GM12878 (cell line): ENCODE results near the gene COL4A1. TPM values are rescaled to one million over a fixed set of nuclear protein-coding genes. Genes with fewer than 3 reads are reported as not detected.

ENCODE experiments used
- ATAC-seq: fragments of 200-7000 bp; cut with Tn5 transposase; 3 replicates; pipeline ENCODE4 v1.9.1; 2020; ENCODE audit warnings: mild to moderate bottlenecking, moderate library complexity
- BruUV-seq: library from RNA; stranded (reverse); fragments of 400-500 nt; replicated peaks from 2 replicates; lab custom pipeline; 2021; lab: Mats Ljungman, UMichigan
- CTCF ChIA-PET: fragments of 300-600 bp; sonication (Branson Sonifier 250); formaldehyde crosslinking; extraction: SDS; loops from one replicate; lab custom pipeline; 2021; ENCODE audit warnings: inconsistent platforms; lab: Yijun Ruan, JAX
- POLR2A ChIA-PET: fragments of 350-600 bp; formaldehyde crosslinking; extraction: SDS; loops from one replicate; lab custom pipeline; 2021; ENCODE audit warnings: inconsistent platforms; lab: Charles Lee
- RAD21 ChIA-PET: fragments of 300-600 bp; sonication (Branson Sonifier 250); formaldehyde crosslinking; loops from one replicate; lab custom pipeline; 2023; ENCODE audit warnings: antibody characterized with exemption; ENCODE audit not compliant: unreplicated experiment; lab: Charles Lee
- SMC1A ChIA-PET: fragments of 300-600 bp; sonication (Branson Sonifier 250); formaldehyde crosslinking; loops from one replicate; lab custom pipeline; 2023; ENCODE audit not compliant: unreplicated experiment, uncharacterized antibody; lab: Charles Lee
- DNase-seq: peaks from one replicate; pipeline ENCODE4 v3.0.0-alpha.2; 2011; ENCODE audit warnings: low read depth, low spot score
- FAIRE-seq: peaks from 3 replicates; lab custom pipeline; 2011; peaks lifted over from hg19 to GRCh38; lab: Jason Lieb, UNC
- H2AFZ ChIP-seq: 2 replicates; pipeline ENCODE4 v1.6.0; 2011; ENCODE audit warnings: low read depth, low read length, control low read depth; ENCODE audit not compliant: control insufficient read depth
- H3K27ac ChIP-seq: 2 replicates; pipeline ENCODE4 v1.5.1; 2011; ENCODE audit warnings: control low read depth; ENCODE audit not compliant: control insufficient read depth, insufficient read depth
- H3K27me3 ChIP-seq, 2 experiments: replicated peaks in 1 of 2; 2 replicates each; pipeline versions ENCODE4 v1.6.0 to v1.6.1; 2011; ENCODE audit warnings: low read length in 1 of 2; ENCODE audit not compliant: control insufficient read depth in 2 of 2, insufficient read depth in 2 of 2
- H3K36me3 ChIP-seq, 2 experiments: 2 replicates each; pipeline ENCODE4 v1.5.1; 2011; ENCODE audit warnings: low read length in 1 of 2; ENCODE audit not compliant: control insufficient read depth in 2 of 2, insufficient read depth in 2 of 2
- H3K4me1 ChIP-seq: 2 replicates; pipeline ENCODE4 v1.6.1; 2011; ENCODE audit warnings: mild to moderate bottlenecking, low read length, moderate library complexity, mixed read lengths; ENCODE audit not compliant: control insufficient read depth, insufficient read depth
- H3K4me2 ChIP-seq: 2 replicates; pipeline ENCODE4 v1.6.0; 2011; ENCODE audit warnings: control low read depth; ENCODE audit not compliant: control insufficient read depth, insufficient read depth
- H3K4me3 ChIP-seq: fragments of 200-600 bp; sonication (generic); 2 replicates; pipeline ENCODE4 v1.5.1; 2016
- H3K79me2 ChIP-seq: 2 replicates; pipeline ENCODE4 v1.6.0; 2011; ENCODE audit warnings: low read length; ENCODE audit not compliant: control insufficient read depth, insufficient read depth
- H3K9ac ChIP-seq: 2 replicates; pipeline ENCODE4 v1.8.0; 2011; ENCODE audit warnings: low read length, control low read depth, mixed read lengths; ENCODE audit not compliant: control insufficient read depth, insufficient read depth
- H3K9me3 ChIP-seq: replicated peaks from 3 replicates; pipeline ENCODE4 v1.5.1; 2011; ENCODE audit warnings: mild to moderate bottlenecking, low read length; ENCODE audit not compliant: control insufficient read depth, insufficient read depth
- H4K20me1 ChIP-seq: 2 replicates; pipeline ENCODE4 v1.6.0; 2011; ENCODE audit not compliant: control insufficient read depth, insufficient read depth
- BHLHE40 ChIP-seq, 2 experiments: fragments of 450-650 bp in 1 of 2; IDR thresholded peaks; 2 replicates each; pipeline ENCODE4 v1.6.1; 2011 to 2017; ENCODE audit warnings: low read depth in 2 of 2, borderline replicate concordance in 1 of 2, improper control_type of control experiment in 1 of 2, low read length in 1 of 2, mild to moderate bottlenecking in 1 of 2
- CHD1 ChIP-seq: IDR thresholded peaks from 2 replicates; pipeline ENCODE4 v1.6.1; 2012; ENCODE audit warnings: low read depth, low read length, improper control_type of control experiment
- KDM1A ChIP-seq: fragments of 200-600 bp; sonication (generic); IDR thresholded peaks from 2 replicates; pipeline ENCODE4 v1.6.1; 2016; ENCODE audit warnings: borderline replicate concordance
- MEF2B ChIP-seq: fragments of 450-650 bp; IDR thresholded peaks from 2 replicates; pipeline ENCODE4 v1.6.1; 2018; ENCODE audit warnings: mild to moderate bottlenecking, moderate library complexity; ENCODE audit not compliant: partially characterized antibody, poor library complexity, severe bottlenecking
- PAX5 ChIP-seq: IDR thresholded peaks from 2 replicates; pipeline ENCODE4 v1.6.1; 2011; ENCODE audit warnings: low read depth, low read length, borderline replicate concordance
- SMAD5 ChIP-seq: IDR thresholded peaks from 2 replicates; pipeline ENCODE4 v1.6.1; 2016; ENCODE audit warnings: antibody characterized with exemption, low read depth
- WGBS: methylation state at CpG from one replicate; pipeline ENCODE4 v1.1.6; 2016; ENCODE audit warnings: low lambda C conversion rate; ENCODE audit not compliant: insufficient replicate concordance, insufficient coverage; ENCODE audit errors: missing lambda C conversion rate; 5-methylcytosine and 5-hydroxymethylcytosine counted together
- in situ Hi-C: fragments of 300-500 bp; cut with MboI; formaldehyde crosslinking; loops from 9 replicates; pipeline ENCODE4 v1.14.3; 2018; ENCODE audit warnings: mixed read lengths
- intact Hi-C: fragments of 100-400 bp; cut with micrococcal nuclease; formaldehyde crosslinking; loops from one replicate; pipeline ENCODE4 v1.14.2; 2022; ENCODE audit not compliant: unreplicated experiment
- polyA plus RNA-seq, 11 experiments: library from polyadenylated mRNA; depleted of rRNA in 4 of 11; unstranded in 6 of 11; stranded (reverse) in 5 of 11; fragments of >200 nt; fragmentation: Nextera tagmentation in 4 of 11; fragmentation: Illumina TruSeq in 1 of 11; extraction: Ambion mirVana in 4 of 11; extraction: Trizol in 1 of 11; gene quantifications; 1 replicate in 1 of 11; 2 replicates in 10 of 11; pipeline versions ENCODE4 v1.2.1 to v1.2.3, GENCODE V29; 2011 to 2016; ENCODE audit warnings: inconsistent platforms in 2 of 11, missing spikeins in 2 of 11, low read depth in 1 of 11
- total RNA-seq, 4 experiments: library from RNA; depleted of rRNA in 3 of 4; stranded (reverse); fragments of >200 nt in 3 of 4; fragmentation: Illumina TruSeq in 1 of 4; extraction: Trizol in 1 of 4; gene quantifications; 2 replicates each; pipeline versions ENCODE4 v1.2.1 to v1.2.3, GENCODE V29; 2013 to 2021

Gene COL4A1
- total and polyA plus RNA-seq, 10 of the 15 experiments (the other 5 are each of a cell fraction or from before 2014, with no cell fraction given): 0.07 to 0.31 (median 0.13) TPM; not detected in 6

DNA sequence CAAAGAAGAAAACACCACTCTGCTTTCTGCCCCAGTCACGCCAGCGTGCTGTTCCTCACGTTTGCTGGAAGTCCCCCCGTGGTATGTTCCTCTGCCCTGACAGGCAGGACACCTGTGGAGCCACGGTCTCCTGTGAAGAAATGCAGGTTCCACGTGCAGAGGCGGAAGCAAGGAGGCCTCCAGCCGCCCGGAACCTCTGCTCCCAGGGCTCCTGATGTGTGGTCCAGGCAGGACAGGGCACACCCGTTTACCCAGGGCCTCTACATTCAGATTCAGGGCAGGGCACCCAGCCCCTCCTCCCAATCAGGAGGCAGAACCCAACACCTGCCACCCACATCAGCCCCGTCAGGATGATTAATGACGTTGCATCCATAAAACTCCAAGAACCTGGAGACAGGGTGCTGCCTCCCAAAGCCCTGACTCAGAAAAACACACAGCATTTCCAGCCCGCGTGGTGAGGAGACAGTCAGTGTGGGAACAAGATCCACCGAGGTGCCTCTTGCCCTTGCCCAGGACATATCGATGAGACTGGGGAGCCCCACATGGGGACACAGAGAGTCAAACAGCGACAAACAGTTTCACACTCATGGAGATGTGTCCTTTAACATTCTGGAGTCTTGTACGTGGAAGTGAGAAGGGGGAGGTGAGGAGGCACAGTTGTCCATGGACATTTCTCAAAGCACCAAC is 76.2 kb downstream of the COL4A1 start:
- POLR2A ChIA-PET: no interaction called here
- SMC1A ChIA-PET: interaction anchor here (2.2 kb wide), 1 partner anchor 7 kb away, joined by 10 read pairs; no protein-coding TSS in a partner anchor
- no TSS peak for BruUV-seq
- Histone ChIP-seq H3K4me1 (no peaks in the 10 kb centered on the region), H3K9ac (no peak overlapping the region), H3K27ac (no peak overlapping the region), H3K27me3 (no peaks in the 10 kb centered on the region; a peak in 1 of 4 replicates), H3K9me3 (no peaks in the 10 kb centered on the region), H4K20me1 (no peaks in the 10 kb centered on the region), H3K4me2 (no peak overlapping the region), H2AFZ (no peak overlapping the region), H3K4me3 (no peak overlapping the region), H3K79me2 (no peaks in the 10 kb centered on the region), H3K36me3 (no peaks in the 10 kb centered on the region)
- in situ Hi-C loops: no loop called here
- no peak for ATAC-seq
- intact Hi-C loops: no loop called here
- CTCF ChIA-PET: interaction anchor here (2.2 kb wide), 2 partner anchors 9 to 213 kb away, joined by 10 to 13 read pairs; no protein-coding TSS in a partner anchor
- RAD21 ChIA-PET: interaction anchor here (1.0 kb wide), 1 partner anchor 9 kb away, joined by 3 read pairs; no protein-coding TSS in a partner anchor
- FAIRE-seq: no peak
- no peak for DNase-seq
- 30% methylated on average over 18 of the region's 18 CpGs for whole genome bisulfite sequencing
- TF ChIP-seq KDM1A (no peak), BHLHE40 (IDR thresholded peaks at IDR 0.05; ENCODE audit: borderline replicate concordance in 1 of 2, low read depth in 2 of 2, low read length in 1 of 2) (peak in 1 of 2 experiments; percentile 30; a peak in 1 of 4 replicates)

DNA sequence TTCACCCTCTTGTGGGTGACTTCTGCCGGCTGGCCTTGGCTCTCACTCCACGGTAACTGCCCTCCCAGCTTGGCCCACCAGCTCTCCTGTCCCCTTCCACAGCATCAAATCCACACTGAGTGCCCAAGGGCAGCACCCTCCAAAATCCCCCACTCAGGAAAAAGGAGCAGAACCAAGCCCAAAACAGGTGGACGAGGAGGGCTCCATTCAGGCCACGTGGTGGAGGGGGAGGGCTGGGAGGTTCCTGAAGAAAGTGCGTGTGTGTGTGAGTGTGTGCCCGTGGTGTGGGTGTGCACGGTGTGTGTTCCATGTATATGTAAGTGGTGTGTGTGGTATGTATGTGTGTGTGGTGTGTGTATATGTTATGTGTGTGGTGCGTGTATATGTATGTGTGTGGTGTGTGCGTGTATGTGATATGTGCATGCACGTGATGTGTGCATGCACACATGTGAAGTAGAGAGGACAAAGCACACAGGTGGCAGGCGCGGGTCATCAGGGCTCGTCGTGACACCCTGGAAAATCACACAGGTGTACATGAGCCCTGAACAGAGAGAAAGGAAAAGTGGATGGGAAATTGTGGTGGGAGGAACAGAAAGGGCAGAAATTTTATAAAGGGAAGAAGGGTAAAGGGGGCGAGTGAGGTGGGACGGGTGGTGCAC is 76.9 kb downstream of the COL4A1 start:
- Histone ChIP-seq H3K79me2 (no peaks in the 10 kb centered on the region), H4K20me1 (no peaks in the 10 kb centered on the region), H3K4me1 (no peaks in the 10 kb centered on the region), H3K4me2 (no peak overlapping the region), H3K9ac (no peak overlapping the region), H3K9me3 (no peaks in the 10 kb centered on the region), H3K4me3 (no peak overlapping the region), H2AFZ (no peak overlapping the region), H3K27ac (no peak overlapping the region), H3K27me3 (no peaks in the 10 kb centered on the region; a peak in 1 of 4 replicates), H3K36me3 (no peaks in the 10 kb centered on the region)
- ChIA-PET POLR2A (no interaction called here), CTCF (interaction anchor here (0.6 to 2.5 kb wide), 2 partner anchors 14 to 214 kb away, joined by 3 to 15 read pairs; no protein-coding TSS in a partner anchor), RAD21 (interaction anchor here (1.4 kb wide), 1 partner anchor 182 kb away, joined by 5 read pairs; no protein-coding TSS in a partner anchor), SMC1A (interaction anchor here (0.9 kb wide), 1 partner anchor 13 kb away, joined by 4 read pairs; no protein-coding TSS in a partner anchor)
- TF ChIP-seq PAX5 (no peak), MEF2B (no peak), SMAD5 (no peak), CHD1 (no peak), BHLHE40 (IDR thresholded peaks at IDR 0.05; ENCODE audit: borderline replicate concordance in 1 of 2, low read depth in 2 of 2, low read length in 1 of 2) (peak in 1 of 2 experiments; percentile 16; a peak in 1 of 4 replicates)
- no peak for DNase-seq
- no peak for ATAC-seq
- FAIRE-seq: no peak
- BruUV-seq: no TSS peak
- WGBS: 40% methylated on average over 16 of the region's 16 CpGs
- in situ Hi-C loops (loop anchor here (10.0 kb wide), 1 partner anchor 585 kb away; no protein-coding TSS in a partner anchor), intact Hi-C loops (no loop called here)
